ENCODE results near the gene PHLPP1. TPM values are rescaled to one million over a fixed set of nuclear protein-coding genes. Genes with fewer than 3 reads are reported as not detected.
"Not testable (repeated sequence)": the region's sequence is repeated elsewhere in the genome, so short reads cannot be mapped to it uniquely, and the experiment has no call there.

The PHLPP1 gene
- total RNA-seq, 4 donors from 2014 or later, result 17.7 to 29.5 (median 25.5) TPM

DNA sequence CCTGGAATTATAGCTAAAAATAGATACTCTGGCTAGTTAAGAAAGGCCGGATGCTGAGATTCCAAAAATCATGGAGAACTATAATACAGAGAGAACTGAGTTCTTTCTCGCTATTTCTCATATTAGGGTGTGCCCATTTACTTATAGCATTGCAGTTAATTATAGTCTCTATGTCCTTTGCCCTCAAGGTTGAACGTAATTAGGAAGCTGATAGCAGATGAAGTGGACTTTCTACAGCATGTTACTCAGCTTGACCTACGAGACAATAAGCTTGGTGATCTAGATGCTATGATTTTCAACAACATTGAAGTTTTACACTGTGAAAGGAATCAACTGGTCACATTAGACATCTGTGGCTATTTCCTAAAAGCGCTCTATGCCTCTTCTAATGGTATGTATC is 187.4 kb downstream of the PHLPP1 start:
- DNase-seq, result no peak
- peaks cover 0 to 23% (median 0%) of the 10 kb centered on the region in 4 donors for H3K36me3 ChIP-seq
- H3K9me3 ChIP-seq, result no peaks in the 10 kb centered on the region
- no peaks in the 10 kb centered on the region for H3K27me3 ChIP-seq
- no peak overlapping the region for H3K27ac ChIP-seq
- intact Hi-C loops (cut with DNase I; ENCODE audit: low total_unique reads) (no loop called here), in situ Hi-C loops (cut with MboI; ENCODE audit: low pct_ligation_motif_present in 1 of 4, low pct_unique_long_range_greater_than_20kb in 1 of 4, low sequenced_read_pairs in 3 of 4) (no loop called here)
- 90 to 91% methylated on average over 5 of the region's 5 CpGs for WGBS, 2 donors (ENCODE audit: low coverage in 1 of 2)
- H3K4me3 ChIP-seq, result no peak overlapping the region
- no peaks in the 10 kb centered on the region for H3K4me1 ChIP-seq
- TF ChIP-seq EP300 (IDR thresholded peaks at IDR 0.05; ENCODE audit: low read depth) (no peak), POLR2A (IDR thresholded peaks at IDR 0.05) (no peak), POLR2AphosphoS5 (IDR thresholded peaks at IDR 0.05) (no peak)
- TF ChIP-seq, protein P1, sequence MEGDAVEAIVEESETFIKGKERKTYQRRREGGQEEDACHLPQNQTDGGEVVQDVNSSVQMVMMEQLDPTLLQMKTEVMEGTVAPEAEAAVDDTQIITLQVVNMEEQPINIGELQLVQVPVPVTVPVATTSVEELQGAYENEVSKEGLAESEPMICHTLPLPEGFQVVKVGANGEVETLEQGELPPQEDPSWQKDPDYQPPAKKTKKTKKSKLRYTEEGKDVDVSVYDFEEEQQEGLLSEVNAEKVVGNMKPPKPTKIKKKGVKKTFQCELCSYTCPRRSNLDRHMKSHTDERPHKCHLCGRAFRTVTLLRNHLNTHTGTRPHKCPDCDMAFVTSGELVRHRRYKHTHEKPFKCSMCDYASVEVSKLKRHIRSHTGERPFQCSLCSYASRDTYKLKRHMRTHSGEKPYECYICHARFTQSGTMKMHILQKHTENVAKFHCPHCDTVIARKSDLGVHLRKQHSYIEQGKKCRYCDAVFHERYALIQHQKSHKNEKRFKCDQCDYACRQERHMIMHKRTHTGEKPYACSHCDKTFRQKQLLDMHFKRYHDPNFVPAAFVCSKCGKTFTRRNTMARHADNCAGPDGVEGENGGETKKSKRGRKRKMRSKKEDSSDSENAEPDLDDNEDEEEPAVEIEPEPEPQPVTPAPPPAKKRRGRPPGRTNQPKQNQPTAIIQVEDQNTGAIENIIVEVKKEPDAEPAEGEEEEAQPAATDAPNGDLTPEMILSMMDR (IDR thresholded peaks at IDR 0.05), result no peak

GRCh38 chr18:62904396-62905285 is 189.3 kb downstream of the PHLPP1 start:
- WGBS, 2 donors (ENCODE audit: low coverage in 1 of 2), result 46 to 56% methylated on average over 2 of the region's 2 CpGs
- peaks cover 0 to 23% (median 0%) of the 10 kb centered on the region in 4 donors for H3K36me3 ChIP-seq
- intact Hi-C loops (cut with DNase I; ENCODE audit: low total_unique reads), result no loop called here
- H3K4me3 ChIP-seq, result no peak overlapping the region
- no peak overlapping the region for H3K27ac ChIP-seq
- H3K4me1 ChIP-seq, result no peaks in the 10 kb centered on the region
- DNase-seq, result no peak
- H3K9me3 ChIP-seq, result no peaks in the 10 kb centered on the region
- TF ChIP-seq, protein P1 (IDR thresholded peaks at IDR 0.05), result no peak
- TF ChIP-seq POLR2AphosphoS5 (IDR thresholded peaks at IDR 0.05) (no peak), EP300 (IDR thresholded peaks at IDR 0.05; ENCODE audit: low read depth) (no peak), POLR2A (IDR thresholded peaks at IDR 0.05) (no peak)
- H3K27me3 ChIP-seq, result no peaks in the 10 kb centered on the region
- in situ Hi-C loops (cut with MboI; ENCODE audit: low pct_ligation_motif_present in 1 of 4, low pct_unique_long_range_greater_than_20kb in 1 of 4, low sequenced_read_pairs in 3 of 4), result no loop called here

GRCh38 chr18:62912885-62913284 is 197.5 kb downstream of the PHLPP1 start:
- no peak for DNase-seq
- intact Hi-C loops (cut with DNase I; ENCODE audit: low total_unique reads), result no loop called here
- no peak overlapping the region for H3K27ac ChIP-seq
- no peak overlapping the region for H3K4me3 ChIP-seq
- no peaks in the 10 kb centered on the region for H3K9me3 ChIP-seq
- no peaks in the 10 kb centered on the region for H3K36me3 ChIP-seq
- no peaks in the 10 kb centered on the region for H3K4me1 ChIP-seq
- TF ChIP-seq, protein P1 (IDR thresholded peaks at IDR 0.05), result no peak
- TF ChIP-seq POLR2AphosphoS5 (IDR thresholded peaks at IDR 0.05), result no peak
- no peak for TF ChIP-seq EP300 (IDR thresholded peaks at IDR 0.05; ENCODE audit: low read depth)
- TF ChIP-seq POLR2A (IDR thresholded peaks at IDR 0.05), result no peak
- 40% methylated on average over 2 of the region's 2 CpGs for WGBS, 2 donors (ENCODE audit: low coverage in 1 of 2)
- H3K27me3 ChIP-seq, result no peaks in the 10 kb centered on the region
- in situ Hi-C loops (cut with MboI; ENCODE audit: low pct_ligation_motif_present in 1 of 4, low pct_unique_long_range_greater_than_20kb in 1 of 4, low sequenced_read_pairs in 3 of 4), result no loop called here

DNA sequence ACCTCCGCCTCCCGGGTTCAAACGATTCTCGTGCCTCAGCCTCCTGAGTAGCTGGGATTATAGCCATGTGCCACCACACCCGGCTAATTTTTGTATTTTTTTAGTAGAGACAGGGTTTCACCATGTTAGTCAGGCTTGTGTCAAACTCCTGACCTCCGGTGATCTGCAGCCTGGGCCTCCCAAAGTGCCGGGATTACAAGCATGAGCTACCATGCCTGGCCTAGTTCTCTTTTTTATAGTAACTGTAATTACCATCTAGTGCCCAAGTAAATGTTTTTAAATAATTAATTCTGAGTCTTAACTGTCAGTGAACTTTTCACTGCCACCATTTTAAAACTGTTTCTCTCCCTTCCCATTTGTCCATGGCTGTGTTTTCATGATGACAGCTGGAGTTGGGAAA is 198.5 kb downstream of the PHLPP1 start:
- in situ Hi-C loops (cut with MboI; ENCODE audit: low pct_ligation_motif_present in 1 of 4, low pct_unique_long_range_greater_than_20kb in 1 of 4, low sequenced_read_pairs in 3 of 4); H3K4me1 ChIP-seq; intact Hi-C loops (cut with DNase I; ENCODE audit: low total_unique reads); H3K27ac ChIP-seq; DNase-seq; H3K27me3 ChIP-seq; H3K4me3 ChIP-seq; H3K36me3 ChIP-seq; H3K9me3 ChIP-seq: not testable (repeated sequence)
- WGBS, 2 donors (ENCODE audit: low coverage in 1 of 2), result 88 to 90% methylated on average over 6 to 7 of the region's 7 CpGs
